ENCODE results near the gene KDM2B.

DNA sequence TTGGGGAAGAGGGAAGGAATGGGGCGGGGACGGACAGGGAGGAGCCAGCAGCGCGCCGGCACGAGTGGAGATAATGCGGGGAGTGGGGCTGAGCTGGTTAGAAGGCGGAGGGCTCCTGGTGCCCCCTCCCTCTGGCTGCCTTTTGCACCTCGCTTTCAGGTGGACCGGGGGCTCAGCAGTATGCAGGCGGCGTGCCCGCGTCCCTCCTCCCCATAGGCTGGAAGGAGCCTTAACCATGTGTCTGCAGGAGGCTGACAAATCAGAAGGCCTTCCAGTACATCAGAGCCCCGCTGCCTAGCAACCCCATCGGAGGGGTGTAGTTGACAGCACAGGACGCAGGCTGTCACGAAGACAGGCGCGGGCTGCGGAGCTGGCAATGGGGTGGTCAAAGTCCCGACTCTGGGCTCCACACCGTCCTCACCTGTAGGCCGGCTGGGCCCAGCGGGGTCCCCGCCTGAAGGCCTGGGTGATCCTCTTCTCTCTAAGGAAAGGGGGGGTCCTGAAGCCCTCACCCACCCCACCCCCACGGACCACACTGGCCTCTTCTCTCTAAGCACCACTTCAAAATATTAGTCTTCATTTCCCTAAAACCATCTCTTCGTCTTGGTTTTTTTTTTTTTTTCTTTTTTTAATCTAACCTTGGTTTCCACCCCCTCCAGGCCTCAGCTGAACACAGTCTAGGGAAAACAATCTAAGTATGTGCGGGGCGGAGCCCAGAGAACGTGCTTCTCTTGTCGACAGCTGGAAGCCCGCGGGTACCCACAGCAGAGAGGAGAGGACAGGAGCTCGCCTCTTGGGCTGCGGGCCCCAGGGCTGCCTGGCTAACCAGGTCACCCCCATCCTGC is 44.5 kb downstream of the KDM2B start:
- no peak for TF ChIP-seq POLR2A (IDR thresholded peaks at IDR 0.05; ENCODE audit: low read length)
- TF ChIP-seq GATA1 (IDR thresholded peaks at IDR 0.05; ENCODE audit: low read depth, low read length) = no peak
